ENCODE results near the gene RAB12. TPM values are rescaled to one million over a fixed set of nuclear protein-coding genes. Genes with fewer than 3 reads are reported as not detected.
A peak's percentile ranks its signal among the peaks of the same experiment; 100 is the strongest.

The RAB12 gene
- total and polyA plus RNA-seq, 3 experiments from 2014 or later: 0.24 to 15.3 (median 15.0) TPM

DNA sequence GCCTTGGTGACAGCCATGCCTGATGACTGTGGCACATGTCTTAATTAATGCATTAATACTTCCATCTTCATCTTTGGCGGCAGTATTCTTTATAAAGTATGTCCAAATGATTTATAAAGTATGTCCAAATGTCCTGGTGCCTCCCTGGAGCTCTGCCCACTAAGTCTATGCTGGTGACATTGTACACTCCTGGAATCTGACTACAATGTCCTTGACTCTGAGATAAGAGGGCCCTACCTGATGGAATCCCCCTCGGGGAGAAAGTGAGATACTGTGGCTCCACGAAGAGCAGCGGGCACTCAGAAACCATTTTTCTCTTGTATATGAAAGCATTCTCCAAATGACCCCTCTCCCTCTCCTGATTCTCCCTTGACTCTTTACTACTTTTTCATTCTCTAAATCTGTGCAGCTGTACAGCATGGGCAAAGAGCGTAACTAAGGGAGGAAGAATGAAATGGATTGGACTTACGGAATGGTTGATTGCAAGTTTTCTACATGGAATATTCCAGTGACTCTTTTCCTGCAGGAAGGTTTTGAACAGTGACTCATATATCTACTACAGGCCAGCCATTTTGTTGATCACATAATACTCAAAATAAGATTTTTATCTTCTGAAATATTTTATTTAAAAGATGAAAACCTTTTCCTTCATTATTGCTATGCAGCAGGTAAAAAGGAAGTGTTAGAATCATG is 17.3 kb downstream of the RAB12 start:
- Histone ChIP-seq H3K27me3 (ENCODE audit: insufficient read depth, low read length, poor library complexity, severe bottlenecking) (no peaks in the 10 kb centered on the region), H3K27ac (ENCODE audit: low read depth, low read length) (no peak overlapping the region), H3K4me3 (ENCODE audit: low read length) (no peak overlapping the region), H3K4me1 (ENCODE audit: insufficient read depth, low read length) (peaks cover 9% of the 10 kb centered on the region), H3K9me3 (ENCODE audit: low read length) (no peaks in the 10 kb centered on the region), H3K36me3 (ENCODE audit: insufficient read depth, low read length) (peaks cover 6% of the 10 kb centered on the region)
- Mint-ChIP-seq H3K4me3 (peak overlapping the region in 1 of 7 donors; percentile 21), H3K27ac (peak overlapping the region in 1 of 8 donors; percentile 35), H3K27me3 (no peaks in the 10 kb centered on the region), H3K9me3 (peaks cover 4 to 9% (median 8%) of the 10 kb centered on the region in 5 donors), H3K36me3 (peaks cover 17 to 71% (median 24%) of the 10 kb centered on the region in 3 donors), H3K4me1 (peaks cover 49 to 67% (median 58%) of the 10 kb centered on the region in 3 donors)
- DNase-seq: no peak
- CTCF ChIA-PET: no interaction called here
- POLR2A ChIA-PET: no interaction called here

- no peak for DNase-seq
- Mint-ChIP-seq H3K36me3 (peaks cover 11 to 70% (median 22%) of the 10 kb centered on the region in 3 donors), H3K4me1 (peaks cover 45 to 62% (median 53%) of the 10 kb centered on the region in 3 donors), H3K9me3 (peaks cover 2 to 4% (median 4%) of the 10 kb centered on the region in 5 donors), H3K27me3 (no peaks in the 10 kb centered on the region), H3K27ac (no peak overlapping the region), H3K4me3 (no peak overlapping the region)
- H3K36me3 ChIP-seq (ENCODE audit: insufficient read depth, low read length): peaks cover 6% of the 10 kb centered on the region
- H3K27me3 ChIP-seq (ENCODE audit: insufficient read depth, low read length, poor library complexity, severe bottlenecking): no peaks in the 10 kb centered on the region
- peaks cover 9% of the 10 kb centered on the region for H3K4me1 ChIP-seq (ENCODE audit: insufficient read depth, low read length)
- H3K4me3 ChIP-seq (ENCODE audit: low read length): no peak overlapping the region
- no peaks in the 10 kb centered on the region for H3K9me3 ChIP-seq (ENCODE audit: low read length)
- ChIA-PET CTCF (no interaction called here), POLR2A (no interaction called here)
- H3K27ac ChIP-seq (ENCODE audit: low read depth, low read length): no peak overlapping the region
These were observed 17.9 kb downstream of the RAB12 start for GRCh38 chr18:8627107-8627472.

DNA sequence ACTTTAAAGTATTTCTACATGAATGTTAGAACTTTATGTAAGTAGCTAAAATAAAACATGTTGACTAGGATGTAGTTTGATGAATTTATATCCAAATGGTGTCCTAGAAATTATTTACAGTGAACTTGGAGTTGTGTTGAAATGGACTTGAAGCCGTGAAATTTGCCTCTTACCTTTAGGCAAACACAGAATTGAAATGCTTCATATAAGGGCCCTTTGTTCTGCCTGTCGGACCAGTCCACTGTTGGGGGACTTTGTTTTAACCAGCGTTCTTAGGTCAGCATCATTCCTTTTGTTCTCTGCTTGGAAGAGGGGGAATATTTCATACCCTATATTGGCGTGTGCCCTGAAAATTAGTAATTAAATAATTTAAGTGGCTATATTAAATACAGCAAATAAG is 18.3 kb downstream of the RAB12 start:
- H3K27ac Mint-ChIP-seq: no peak overlapping the region
- POLR2A ChIA-PET: no interaction called here
- Histone ChIP-seq H3K4me3 (ENCODE audit: low read length) (no peak overlapping the region), H3K4me1 (ENCODE audit: insufficient read depth, low read length) (peaks cover 9% of the 10 kb centered on the region), H3K27ac (ENCODE audit: low read depth, low read length) (no peak overlapping the region), H3K27me3 (ENCODE audit: insufficient read depth, low read length, poor library complexity, severe bottlenecking) (no peaks in the 10 kb centered on the region), H3K9me3 (ENCODE audit: low read length) (no peaks in the 10 kb centered on the region), H3K36me3 (ENCODE audit: insufficient read depth, low read length) (peaks cover 6% of the 10 kb centered on the region)
- H3K27me3 Mint-ChIP-seq: no peaks in the 10 kb centered on the region
- no peak overlapping the region for H3K4me3 Mint-ChIP-seq
- H3K9me3 Mint-ChIP-seq: no peaks in the 10 kb centered on the region
- DNase-seq: no peak
- CTCF ChIA-PET: no interaction called here
- peaks cover 8 to 71% (median 18%) of the 10 kb centered on the region in 3 donors for H3K36me3 Mint-ChIP-seq
- H3K4me1 Mint-ChIP-seq: peaks cover 43 to 57% (median 48%) of the 10 kb centered on the region in 3 donors

DNA sequence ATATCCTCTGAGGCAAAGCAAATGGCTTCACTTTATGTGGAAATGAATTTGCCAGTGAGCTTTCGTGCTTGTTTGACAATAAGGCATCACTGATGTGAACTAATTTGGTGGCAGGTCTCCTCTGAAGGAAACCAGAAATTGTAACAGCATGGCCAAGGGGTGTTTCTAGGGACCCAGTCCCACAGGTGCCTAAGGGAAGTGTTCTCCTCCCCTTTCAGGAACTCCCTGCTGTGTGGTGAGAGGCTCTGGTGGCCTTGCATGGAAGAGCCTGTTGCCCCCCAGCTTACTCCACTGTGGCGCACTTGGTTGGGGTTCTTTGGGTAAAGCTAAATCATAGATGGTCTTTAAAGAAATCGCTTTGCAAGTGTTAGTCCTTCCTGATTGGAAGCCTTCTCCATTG is 20.4 kb downstream of the RAB12 start:
- Mint-ChIP-seq H3K4me1 (peaks cover 37 to 45% (median 38%) of the 10 kb centered on the region in 3 donors), H3K27me3 (no peaks in the 10 kb centered on the region), H3K36me3 (peaks cover 0 to 75% (median 22%) of the 10 kb centered on the region in 3 donors), H3K9me3 (no peaks in the 10 kb centered on the region), H3K27ac (peak overlapping the region in 1 of 8 donors; percentile 57), H3K4me3 (no peak overlapping the region)
- no peak overlapping the region for H3K27ac ChIP-seq (ENCODE audit: low read depth, low read length)
- H3K36me3 ChIP-seq (ENCODE audit: insufficient read depth, low read length): peaks cover 15% of the 10 kb centered on the region
- CTCF ChIA-PET: no interaction called here
- H3K9me3 ChIP-seq (ENCODE audit: low read length): no peaks in the 10 kb centered on the region
- no peaks in the 10 kb centered on the region for H3K4me1 ChIP-seq (ENCODE audit: insufficient read depth, low read length)
- no peak overlapping the region for H3K4me3 ChIP-seq (ENCODE audit: low read length)
- no peaks in the 10 kb centered on the region for H3K27me3 ChIP-seq (ENCODE audit: insufficient read depth, low read length, poor library complexity, severe bottlenecking)
- DNase-seq: no peak
- POLR2A ChIA-PET: no interaction called here

GRCh38 chr18:8630546-8630945 is 21.3 kb downstream of the RAB12 start:
- no peaks in the 10 kb centered on the region for H3K27me3 Mint-ChIP-seq

DNA sequence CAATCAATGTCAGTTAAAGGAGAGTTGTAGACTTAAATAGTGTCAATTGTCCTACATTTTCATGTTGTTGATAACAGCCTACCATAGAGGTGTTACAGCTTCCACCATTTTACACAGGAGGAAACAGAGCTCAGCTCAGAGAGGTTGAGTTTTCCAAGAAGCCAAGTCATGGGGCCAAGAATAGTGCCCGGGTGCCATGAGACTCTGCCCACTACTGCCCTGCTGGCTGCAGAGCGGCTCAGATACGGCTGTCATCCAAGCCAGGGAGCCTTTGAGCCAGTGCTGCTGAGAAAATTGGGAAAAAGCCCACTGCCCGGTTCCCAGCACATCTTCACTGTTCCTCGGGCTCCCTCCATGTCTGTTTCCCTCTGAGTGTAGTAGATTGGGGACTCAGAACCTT is 22.0 kb downstream of the RAB12 start:
- no peaks in the 10 kb centered on the region for H3K4me1 ChIP-seq (ENCODE audit: insufficient read depth, low read length)
- CTCF ChIA-PET: no interaction called here
- H3K4me3 ChIP-seq (ENCODE audit: low read length): no peak overlapping the region
- Mint-ChIP-seq H3K4me3 (no peak overlapping the region), H3K4me1 (peaks cover 22 to 30% (median 27%) of the 10 kb centered on the region in 3 donors), H3K27ac (peak overlapping the region in 3 of 8 donors; percentile 11 to 63 (median 15)), H3K9me3 (no peaks in the 10 kb centered on the region), H3K27me3 (no peaks in the 10 kb centered on the region), H3K36me3 (peaks cover 0 to 74% (median 17%) of the 10 kb centered on the region in 3 donors)
- H3K9me3 ChIP-seq (ENCODE audit: low read length): no peaks in the 10 kb centered on the region
- no peak overlapping the region for H3K27ac ChIP-seq (ENCODE audit: low read depth, low read length)
- POLR2A ChIA-PET: no interaction called here
- DNase-seq: no peak
- peaks cover 14% of the 10 kb centered on the region for H3K36me3 ChIP-seq (ENCODE audit: insufficient read depth, low read length)
- H3K27me3 ChIP-seq (ENCODE audit: insufficient read depth, low read length, poor library complexity, severe bottlenecking): no peaks in the 10 kb centered on the region

More at GRCh38 chr18:8630546-8630945, 21.3 kb downstream of the RAB12 start:
- POLR2A ChIA-PET: no interaction called here
- peaks cover 20% of the 10 kb centered on the region for H3K36me3 ChIP-seq (ENCODE audit: insufficient read depth, low read length)
- Mint-ChIP-seq H3K27ac (peak overlapping the region in 1 of 8 donors; percentile 63), H3K4me3 (no peak overlapping the region), H3K36me3 (peaks cover 0 to 74% (median 24%) of the 10 kb centered on the region in 3 donors), H3K9me3 (no peaks in the 10 kb centered on the region), H3K4me1 (peaks cover 29 to 37% (median 33%) of the 10 kb centered on the region in 3 donors)
- H3K4me1 ChIP-seq (ENCODE audit: insufficient read depth, low read length): no peaks in the 10 kb centered on the region
- CTCF ChIA-PET: no interaction called here
- no peaks in the 10 kb centered on the region for H3K27me3 ChIP-seq (ENCODE audit: insufficient read depth, low read length, poor library complexity, severe bottlenecking)
- no peaks in the 10 kb centered on the region for H3K9me3 ChIP-seq (ENCODE audit: low read length)
- no peak for DNase-seq
- no peak overlapping the region for H3K4me3 ChIP-seq (ENCODE audit: low read length)
- no peak overlapping the region for H3K27ac ChIP-seq (ENCODE audit: low read depth, low read length)

- no peak overlapping the region for H3K27ac ChIP-seq (ENCODE audit: low read depth, low read length)
- no peak overlapping the region for H3K4me3 ChIP-seq (ENCODE audit: low read length)
- no peak overlapping the region for H3K4me3 Mint-ChIP-seq
- H3K27me3 Mint-ChIP-seq: no peaks in the 10 kb centered on the region
- H3K9me3 ChIP-seq (ENCODE audit: low read length): no peaks in the 10 kb centered on the region
- DNase-seq: no peak
- H3K36me3 Mint-ChIP-seq: peaks cover 2 to 72% (median 12%) of the 10 kb centered on the region in 3 donors
- peak overlapping the region in 3 of 8 donors; percentile 38 to 80 (median 60) for H3K27ac Mint-ChIP-seq
- peaks cover 19 to 22% (median 20%) of the 10 kb centered on the region in 3 donors for H3K4me1 Mint-ChIP-seq
- no peaks in the 10 kb centered on the region for H3K4me1 ChIP-seq (ENCODE audit: insufficient read depth, low read length)
- no peaks in the 10 kb centered on the region for H3K9me3 Mint-ChIP-seq
- peaks cover 19% of the 10 kb centered on the region for H3K36me3 ChIP-seq (ENCODE audit: insufficient read depth, low read length)
- POLR2A ChIA-PET: interaction anchor here (0.6 to 0.7 kb wide), 2 partner anchors 685 to 930 kb away, joined by 3 to 5 read pairs; no protein-coding TSS in a partner anchor
- H3K27me3 ChIP-seq (ENCODE audit: insufficient read depth, low read length, poor library complexity, severe bottlenecking): no peaks in the 10 kb centered on the region
- CTCF ChIA-PET: interaction anchor here (0.7 kb wide), 1 partner anchor 10 kb away, joined by 3 read pairs; no protein-coding TSS in a partner anchor
These were observed 23.1 kb downstream of the RAB12 start for GRCh38 chr18:8632386-8632785.

DNA sequence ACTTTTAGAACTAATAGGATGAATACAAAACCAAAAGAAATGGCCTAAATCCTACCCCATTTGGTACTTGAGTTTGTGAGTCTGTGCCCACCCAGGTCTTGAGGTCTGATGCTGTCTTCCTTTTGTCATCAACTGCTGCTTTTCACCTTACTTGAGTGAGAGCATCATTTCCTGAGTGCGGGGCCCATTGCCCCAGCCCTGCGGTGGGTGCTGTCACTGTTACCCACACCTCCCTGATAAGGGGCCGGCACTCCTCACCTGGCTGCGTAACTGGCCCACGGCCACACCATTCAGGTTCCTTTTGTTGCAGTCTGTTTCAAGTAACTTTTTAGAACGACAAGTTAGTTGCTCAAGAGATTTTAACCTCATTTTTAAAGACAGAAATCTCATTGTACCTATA is 25.3 kb downstream of the RAB12 start:
- Mint-ChIP-seq H3K27me3 (no peaks in the 10 kb centered on the region), H3K36me3 (peaks cover 11 to 79% (median 24%) of the 10 kb centered on the region in 3 donors), H3K4me1 (peaks cover 11 to 17% (median 13%) of the 10 kb centered on the region in 3 donors), H3K4me3 (no peak overlapping the region), H3K9me3 (no peaks in the 10 kb centered on the region), H3K27ac (peak overlapping the region in 3 of 8 donors; percentile 10 to 70 (median 27))
- no peak overlapping the region for H3K4me3 ChIP-seq (ENCODE audit: low read length)
- H3K9me3 ChIP-seq (ENCODE audit: low read length): no peaks in the 10 kb centered on the region
- no peaks in the 10 kb centered on the region for H3K4me1 ChIP-seq (ENCODE audit: insufficient read depth, low read length)
- H3K36me3 ChIP-seq (ENCODE audit: insufficient read depth, low read length): peaks cover 21% of the 10 kb centered on the region
- H3K27ac ChIP-seq (ENCODE audit: low read depth, low read length): no peak overlapping the region
- DNase-seq: peak in 1 of 5 donors; percentile 17
- ChIA-PET POLR2A (no interaction called here), CTCF (no interaction called here)
- no peaks in the 10 kb centered on the region for H3K27me3 ChIP-seq (ENCODE audit: insufficient read depth, low read length, poor library complexity, severe bottlenecking)
